ENCODE measurements around the gene XXYLT1. TPM values are rescaled to one million over a fixed set of nuclear protein-coding genes. Genes with fewer than 3 reads are reported as not detected.

The XXYLT1 gene
- total and polyA plus RNA-seq, 2 of the 8 experiments (the other 6 are each of a cell fraction or from before 2014, with no cell fraction given), result 18.9 to 23.8 TPM

GRCh38 chr3:195195321-195196209, 75.4 kb downstream of the XXYLT1 start:
- H4K91ac ChIP-seq (replicated peaks; ENCODE audit: insufficient read length, low read length), result peak overlapping the region; percentile 94
- no peak overlapping the region for H3K4me3 ChIP-seq (ENCODE audit: extremely low read depth in 1 of 4, insufficient read depth in 2 of 4, low read depth in 3 of 4, low read length in 4 of 4)
- 0 out of 2 replicates have a peak overlapping the region, but pooled peaks have one; percentile 17 for H3K27ac ChIP-seq (ENCODE audit: low read depth, low read length)
- peak overlapping the region; percentile 57; the same call in 1 of the 2 replicates for H2AK5ac ChIP-seq (ENCODE audit: low read depth, low read length)
- H3K4me1 ChIP-seq (replicated peaks in 1 of 4; ENCODE audit: control insufficient read depth in 3 of 4, insufficient read depth in 4 of 4, low read length in 3 of 4), result peaks cover 9 to 19% (median 10%) of the 10 kb centered on the region in 4 experiments
- H2AFZ ChIP-seq (ENCODE audit: low read length), result no peak overlapping the region
- POLR2A ChIA-PET (ENCODE audit: partially characterized antibody), result interaction anchor here (1.0 to 3.1 kb wide), 2 partner anchors 12 to 14 kb away, joined by 4 to 9 read pairs; no protein-coding TSS in a partner anchor
- peaks cover 4% of the 10 kb centered on the region for H3K79me1 ChIP-seq (ENCODE audit: low read depth, low read length)
- H3K18ac ChIP-seq (ENCODE audit: extremely low read depth, low read length), result peak overlapping the region; percentile 94
- peak overlapping the region; percentile 66; the same call in 1 of the 2 replicates for H4K8ac ChIP-seq (ENCODE audit: extremely low read depth, insufficient read depth, low read length)
- H3K4me2 ChIP-seq (ENCODE audit: insufficient read depth in 1 of 2, low read depth in 2 of 2, low read length in 2 of 2), result peak overlapping the region; percentile 5 to 53; a peak in 3 of 4 replicates
- H3K79me2 ChIP-seq (ENCODE audit: control insufficient read depth in 1 of 2, insufficient read depth in 2 of 2, low read length in 2 of 2), result peaks cover 0 to 67% of the 10 kb centered on the region in 2 experiments; a peak in 3 of 4 replicates
- H3K23me2 ChIP-seq (ENCODE audit: low read depth, low read length), result no peaks in the 10 kb centered on the region
- H2BK15ac ChIP-seq (ENCODE audit: low read length), result peak overlapping the region; percentile 97; the same call in 1 of the 2 replicates
- CTCF ChIA-PET (ENCODE audit: partially characterized antibody), result interaction anchor here (0.6 to 2.2 kb wide), 14 partner anchors 8 to 455 kb away, joined by 3 to 7 read pairs (median 3); no protein-coding TSS in a partner anchor
- H3K9me3 ChIP-seq (ENCODE audit: insufficient read depth in 2 of 2, low read depth in 1 of 2, low read length in 1 of 2), result peaks cover 0 to 10% of the 10 kb centered on the region in 2 experiments; a peak in 2 of 4 replicates
- H3K23ac ChIP-seq (ENCODE audit: insufficient read length), result no peak overlapping the region
- H3K4ac ChIP-seq (replicated peaks; ENCODE audit: insufficient read length, low read depth, low read length), result no peak overlapping the region
- no peaks in the 10 kb centered on the region for H3K36me3 ChIP-seq (ENCODE audit: control insufficient read depth in 2 of 4, insufficient read depth in 4 of 4, low read length in 3 of 4)
- FAIRE-seq, result no peak
- H3K56ac ChIP-seq (replicated peaks; ENCODE audit: insufficient read length, low read depth, low read length), result no peak overlapping the region
- H3K27me3 ChIP-seq (replicated peaks in 1 of 4; ENCODE audit: control insufficient read depth in 3 of 4, extremely low read depth in 1 of 4, insufficient read depth in 3 of 4, low read length in 3 of 4), result no peaks in the 10 kb centered on the region
- 51% methylated on average over 15 of the region's 17 CpGs; no CpG with 5 or more reads in 1 of the 2 experiments for WGBS, 2 experiments (ENCODE audit: extremely low coverage in 1 of 2, insufficient coverage in 1 of 2, insufficient read length in 1 of 2, insufficient replicate concordance in 2 of 2, low coverage in 1 of 2, low lambda C conversion rate in 2 of 2, missing lambda C conversion rate in 1 of 2)
- peak in 1 of 2 experiments; percentile 31 for DNase-seq (ENCODE audit: low read depth in 1 of 2, low spot score in 2 of 2)
- peak overlapping the region; percentile 96 for H2BK5ac ChIP-seq (ENCODE audit: low read depth, low read length)
- no peak overlapping the region for H4K5ac ChIP-seq (ENCODE audit: insufficient read length, low read depth, low read length)
- H4K20me1 ChIP-seq (replicated peaks in 1 of 2; ENCODE audit: control insufficient read depth in 1 of 2, insufficient read depth in 2 of 2, low read length in 2 of 2), result peaks cover 3 to 4% of the 10 kb centered on the region in 2 experiments
- no peak overlapping the region for H2BK120ac ChIP-seq (replicated peaks; ENCODE audit: low read depth, low read length)
- peak overlapping the region; percentile 86; the same call in 1 of the 2 replicates for H2BK20ac ChIP-seq (ENCODE audit: low read length)
- H2BK12ac ChIP-seq (ENCODE audit: low read depth, low read length), result peak overlapping the region; percentile 99; the same call in 1 of the 2 replicates
- H3K14ac ChIP-seq (ENCODE audit: insufficient read length), result no peak overlapping the region
- H3K9ac ChIP-seq (replicated peaks in 1 of 4; ENCODE audit: extremely low read depth in 1 of 4, low read depth in 3 of 4, low read length in 3 of 4), result no peak overlapping the region
- TF ChIP-seq KDM5A (IDR thresholded peaks at IDR 0.05; ENCODE audit: low read length) (no peak), CBX5 (IDR thresholded peaks at IDR 0.05; ENCODE audit: low read depth, low read length) (no peak), BRCA1 (IDR thresholded peaks at IDR 0.05; ENCODE audit: low read depth, low read length) (no peak), JUND (IDR thresholded peaks at IDR 0.05; ENCODE audit: low read length) (no peak), SAP30 (IDR thresholded peaks at IDR 0.05; ENCODE audit: insufficient read depth, insufficient replicate concordance, low read length) (no peak), RAD21 (IDR thresholded peaks at IDR 0.05 in 1 of 2, conservative IDR thresholded peaks at IDR 0.05 in 1 of 2; ENCODE audit: low read depth in 2 of 2, low read length in 2 of 2) (peak in 1 of 2 experiments; percentile 31; a peak in 1 of 4 replicates), ZNF274 (IDR thresholded peaks at IDR 0.05; ENCODE audit: borderline replicate concordance, extremely low read depth, low read length) (no peak), SP4 (IDR thresholded peaks at IDR 0.05; ENCODE audit: low read length) (0 out of 2 replicates have a peak, but pooled peaks have one; percentile 17)
